Lower leg skin (tissue), 4 donors: ENCODE measurements around the gene FN1. TPM values are rescaled to one million over a fixed set of nuclear protein-coding genes. Genes with fewer than 3 reads are reported as not detected.
"Not testable (repeated sequence)": the region's sequence is repeated elsewhere in the genome, so short reads cannot be mapped to it uniquely, and the experiment has no call there.

ENCODE experiments used
- DNase-seq, 2 donors: peaks; one replicate each; pipeline ENCODE4 v3.0.0-alpha.2; 2019; ENCODE audit warnings: low spot score in 2 of 2
- H3K4me3 ChIP-seq: fragments of 200-600 bp; sonication (generic); 2 replicates; pipeline ENCODE4 v1.5.1; 2017; ENCODE audit warnings: mild to moderate bottlenecking, low read depth; ENCODE audit not compliant: poor library complexity, severe bottlenecking
- POLR2A ChIP-seq, 2 donors: fragments of 450-650 bp; IDR thresholded peaks; one replicate each; pipeline ENCODE4 v1.6.1; 2016 to 2017; ENCODE audit warnings: antibody characterized with exemption in 2 of 2, mild to moderate bottlenecking in 1 of 2, moderate library complexity in 1 of 2
- WGBS, 2 donors: methylation state at CpG; one replicate each; pipeline ENCODE4 v1.1.5; 2018; 5-methylcytosine and 5-hydroxymethylcytosine counted together
- intact Hi-C: fragments of 100-400 bp; cut with DNase I; formaldehyde crosslinking; loops from one replicate; pipeline ENCODE4 v1.15.0; 2023; ENCODE audit warnings: low total_unique reads
- total RNA-seq, 4 donors: library from RNA; depleted of rRNA; stranded (reverse); fragments of >200 nt; gene quantifications; one replicate each; pipeline ENCODE4 v1.1.0, GENCODE V29; 2016
- TF ChIP-seq, protein P1 (sequence below), 3 donors: fragments of 450-650 bp; IDR thresholded peaks; one replicate each; pipeline ENCODE4 v1.5.1; 2016; ENCODE audit warnings: antibody characterized with exemption in 3 of 3, mild to moderate bottlenecking in 3 of 3, moderate library complexity in 2 of 3

The FN1 gene
- total RNA-seq, 4 donors from 2014 or later: 38.2 to 149 (median 52.8) TPM

DNA sequence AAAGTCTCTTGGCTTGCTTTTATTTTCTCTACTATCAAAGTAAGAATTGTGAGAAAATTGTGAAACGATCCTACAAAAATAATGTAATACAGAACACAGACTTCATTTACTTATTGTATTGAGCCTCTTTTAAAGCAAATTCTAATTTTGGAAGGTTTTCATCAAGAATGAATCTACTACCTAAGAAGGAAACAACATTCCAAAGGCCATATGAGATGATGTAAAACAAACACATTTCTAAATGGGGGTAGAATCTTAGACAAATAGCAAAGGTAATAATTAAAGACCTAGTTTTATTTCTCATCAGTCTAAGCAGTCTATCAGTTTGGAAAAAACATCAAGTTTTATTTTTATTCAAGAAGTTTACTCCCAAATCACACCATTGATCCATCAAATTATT is 20.6 kb downstream of the FN1 start:
- no peak for DNase-seq
- H3K4me3 ChIP-seq: no peak overlapping the region
- 88 to 90% methylated on average over 1 of the region's 1 CpG for WGBS, 2 donors
- intact Hi-C loops: no loop called here
- no peak for TF ChIP-seq POLR2A (IDR thresholded peaks at IDR 0.05)
- TF ChIP-seq, protein P1, sequence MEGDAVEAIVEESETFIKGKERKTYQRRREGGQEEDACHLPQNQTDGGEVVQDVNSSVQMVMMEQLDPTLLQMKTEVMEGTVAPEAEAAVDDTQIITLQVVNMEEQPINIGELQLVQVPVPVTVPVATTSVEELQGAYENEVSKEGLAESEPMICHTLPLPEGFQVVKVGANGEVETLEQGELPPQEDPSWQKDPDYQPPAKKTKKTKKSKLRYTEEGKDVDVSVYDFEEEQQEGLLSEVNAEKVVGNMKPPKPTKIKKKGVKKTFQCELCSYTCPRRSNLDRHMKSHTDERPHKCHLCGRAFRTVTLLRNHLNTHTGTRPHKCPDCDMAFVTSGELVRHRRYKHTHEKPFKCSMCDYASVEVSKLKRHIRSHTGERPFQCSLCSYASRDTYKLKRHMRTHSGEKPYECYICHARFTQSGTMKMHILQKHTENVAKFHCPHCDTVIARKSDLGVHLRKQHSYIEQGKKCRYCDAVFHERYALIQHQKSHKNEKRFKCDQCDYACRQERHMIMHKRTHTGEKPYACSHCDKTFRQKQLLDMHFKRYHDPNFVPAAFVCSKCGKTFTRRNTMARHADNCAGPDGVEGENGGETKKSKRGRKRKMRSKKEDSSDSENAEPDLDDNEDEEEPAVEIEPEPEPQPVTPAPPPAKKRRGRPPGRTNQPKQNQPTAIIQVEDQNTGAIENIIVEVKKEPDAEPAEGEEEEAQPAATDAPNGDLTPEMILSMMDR (IDR thresholded peaks at IDR 0.05): no peak

GRCh38 chr2:215414674-215415073 is 21.2 kb downstream of the FN1 start:
- TF ChIP-seq, protein P1 (IDR thresholded peaks at IDR 0.05): no peak
- TF ChIP-seq POLR2A (IDR thresholded peaks at IDR 0.05): no peak
- intact Hi-C loops: no loop called here
- DNase-seq: no peak
- H3K4me3 ChIP-seq: no peak overlapping the region
- whole genome bisulfite sequencing, 2 donors: 84 to 87% methylated on average over 3 of the region's 3 CpGs

GRCh38 chr2:215413974-215414373 is 21.9 kb downstream of the FN1 start:
- DNase-seq: no peak
- H3K4me3 ChIP-seq: no peak overlapping the region
- intact Hi-C loops: no loop called here
- TF ChIP-seq, protein P1 (IDR thresholded peaks at IDR 0.05): no peak
- no peak for TF ChIP-seq POLR2A (IDR thresholded peaks at IDR 0.05)
- 95 to 98% methylated on average over 1 of the region's 1 CpG for WGBS, 2 donors

DNA sequence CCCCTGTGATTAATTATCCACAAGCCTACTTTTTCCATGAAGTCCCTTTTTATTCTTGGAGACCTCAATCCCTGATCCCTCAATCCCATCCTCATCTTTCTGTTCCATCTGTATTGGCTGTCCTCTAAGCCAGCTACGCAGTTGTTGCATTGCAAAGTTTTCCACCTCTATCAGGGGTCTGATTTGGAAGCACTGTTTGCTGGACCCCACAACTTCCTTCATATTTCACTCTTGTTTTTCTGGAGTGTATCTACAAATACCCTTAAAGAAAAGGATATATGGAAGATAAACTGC is 22.4 kb downstream of the FN1 start:
- WGBS, 2 donors: 95 to 97% methylated on average over 1 of the region's 1 CpG
- no peak overlapping the region for H3K4me3 ChIP-seq
- DNase-seq: no peak
- intact Hi-C loops: no loop called here
- TF ChIP-seq POLR2A (IDR thresholded peaks at IDR 0.05): no peak
- TF ChIP-seq, protein P1 (IDR thresholded peaks at IDR 0.05): no peak

- intact Hi-C loops: no loop called here
- H3K4me3 ChIP-seq: no peak overlapping the region
- DNase-seq: no peak
- TF ChIP-seq, protein P1 (IDR thresholded peaks at IDR 0.05): no peak
- TF ChIP-seq POLR2A (IDR thresholded peaks at IDR 0.05): no peak
- 96 to 97% methylated on average over 9 of the region's 9 CpGs for WGBS, 2 donors
Measured at GRCh38 chr2:215411941-215412743, 23.7 kb downstream of the FN1 start.

DNA sequence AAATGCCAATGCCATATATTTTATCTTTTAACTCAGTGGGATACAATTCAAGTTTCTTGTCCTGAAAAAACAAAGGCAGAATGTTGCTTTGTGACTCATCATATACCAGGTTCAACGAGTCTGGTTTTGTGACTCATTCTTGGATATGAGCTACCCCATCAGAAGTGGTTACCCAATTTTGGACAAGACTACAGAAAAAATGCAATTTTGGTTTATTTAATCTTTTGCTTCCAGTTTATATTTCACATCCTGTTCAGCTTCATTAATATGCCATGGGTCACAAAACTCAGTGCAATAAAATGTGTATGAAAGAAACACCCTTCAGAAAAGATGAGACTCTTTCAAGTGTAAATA is 25.0 kb downstream of the FN1 start:
- WGBS, 2 donors: 6 to 7% methylated on average over 1 of the region's 1 CpG
- no peak overlapping the region for H3K4me3 ChIP-seq
- intact Hi-C loops: no loop called here
- TF ChIP-seq, protein P1 (IDR thresholded peaks at IDR 0.05): no peak
- no peak for TF ChIP-seq POLR2A (IDR thresholded peaks at IDR 0.05)
- no peak for DNase-seq

- intact Hi-C loops, DNase-seq, H3K4me3 ChIP-seq: not testable (repeated sequence)
- WGBS, 2 donors: 86 to 94% methylated on average over 13 of the region's 13 CpGs
Measured at GRCh38 chr2:215410181-215410931, 25.5 kb downstream of the FN1 start.
